Fibroblast of skin of scalp (primary cell): Measurements from ENCODE around the gene STXBP5L.
"Not testable (repeated sequence)": the region's sequence is repeated elsewhere in the genome, so short reads cannot be mapped to it uniquely, and the experiment has no call there.

ENCODE experiments used
- DNase-seq: peaks from one replicate; pipeline ENCODE4 v3.0.0-alpha.2; 2013

Gene STXBP5L

GRCh38 chr3:121232309-121233225, 324.6 kb downstream of the STXBP5L start:
- no peak for DNase-seq

GRCh38 chr3:121243208-121243607, 335.2 kb downstream of the STXBP5L start:
- DNase-seq = no peak

- no peak for DNase-seq
Measured at GRCh38 chr3:121252676-121253075, 344.7 kb downstream of the STXBP5L start.

- no peak for DNase-seq
Measured at GRCh38 chr3:121269389-121269788, 361.4 kb downstream of the STXBP5L start.

- no peak for DNase-seq
Measured at GRCh38 chr3:121274411-121274810, 366.4 kb downstream of the STXBP5L start.

GRCh38 chr3:121295452-121295851, 387.4 kb downstream of the STXBP5L start:
- no peak for DNase-seq

- no peak for DNase-seq
Measured at GRCh38 chr3:121295979-121296378, 388.0 kb downstream of the STXBP5L start.

- no peak for DNase-seq
Measured at GRCh38 chr3:121324320-121324719, 416.3 kb downstream of the STXBP5L start.

GRCh38 chr3:121330118-121330517, 422.1 kb downstream of the STXBP5L start:
- no peak for DNase-seq

- no peak for DNase-seq
Measured at GRCh38 chr3:121330634-121331033, 422.6 kb downstream of the STXBP5L start.

GRCh38 chr3:121355960-121356359, 448.0 kb downstream of the STXBP5L start:
- not testable (repeated sequence) for DNase-seq

- no peak for DNase-seq
Measured at GRCh38 chr3:121362035-121362734, 454.2 kb downstream of the STXBP5L start.

GRCh38 chr3:121388308-121388707, 480.3 kb downstream of the STXBP5L start:
- DNase-seq = not testable (repeated sequence)

GRCh38 chr3:121395967-121396366, 488.0 kb downstream of the STXBP5L start:
- not testable (repeated sequence) for DNase-seq

GRCh38 chr3:121398051-121398450, 490.0 kb downstream of the STXBP5L start:
- DNase-seq = not testable (repeated sequence)

- no peak for DNase-seq
Measured at GRCh38 chr3:121399820-121400219, 491.8 kb downstream of the STXBP5L start.

GRCh38 chr3:121405631-121406030, 497.6 kb downstream of the STXBP5L start:
- no peak for DNase-seq

GRCh38 chr3:121411523-121411922, 503.5 kb downstream of the STXBP5L start:
- peak; percentile 15 for DNase-seq

- no peak for DNase-seq
Measured at GRCh38 chr3:121414924-121415323, 506.9 kb downstream of the STXBP5L start.

- no peak for DNase-seq
Measured at GRCh38 chr3:121418182-121418581, 510.2 kb downstream of the STXBP5L start.

- no peak for DNase-seq
Measured at GRCh38 chr3:121424549-121424948, 516.5 kb downstream of the STXBP5L start.

- DNase-seq = no peak
Measured at GRCh38 chr3:121430664-121431215, 522.7 kb downstream of the STXBP5L start.
